ENCODE data around the gene ARL6IP6.

DNA sequence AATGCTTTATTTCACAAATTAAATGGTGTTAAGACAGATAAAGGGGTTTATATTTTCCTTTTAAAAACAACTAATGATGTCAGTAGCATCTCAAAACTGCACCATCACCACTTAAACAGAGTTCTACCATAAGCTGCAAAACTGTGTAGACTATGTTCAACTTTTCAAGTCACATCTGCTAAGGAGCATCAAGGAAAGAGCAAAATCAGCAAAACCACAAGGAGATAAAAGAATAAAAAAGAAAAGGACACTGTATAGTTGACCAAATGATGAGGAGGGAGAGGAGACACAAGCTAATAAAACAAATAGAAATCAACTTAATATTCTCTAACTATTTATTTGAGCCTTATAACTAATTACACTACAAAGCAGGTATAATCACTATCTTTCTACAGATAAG, 35.0 kb upstream of the ARL6IP6 start:
- no peak for TF ChIP-seq POLR2A (IDR thresholded peaks at IDR 0.05)
- TF ChIP-seq, protein P1, sequence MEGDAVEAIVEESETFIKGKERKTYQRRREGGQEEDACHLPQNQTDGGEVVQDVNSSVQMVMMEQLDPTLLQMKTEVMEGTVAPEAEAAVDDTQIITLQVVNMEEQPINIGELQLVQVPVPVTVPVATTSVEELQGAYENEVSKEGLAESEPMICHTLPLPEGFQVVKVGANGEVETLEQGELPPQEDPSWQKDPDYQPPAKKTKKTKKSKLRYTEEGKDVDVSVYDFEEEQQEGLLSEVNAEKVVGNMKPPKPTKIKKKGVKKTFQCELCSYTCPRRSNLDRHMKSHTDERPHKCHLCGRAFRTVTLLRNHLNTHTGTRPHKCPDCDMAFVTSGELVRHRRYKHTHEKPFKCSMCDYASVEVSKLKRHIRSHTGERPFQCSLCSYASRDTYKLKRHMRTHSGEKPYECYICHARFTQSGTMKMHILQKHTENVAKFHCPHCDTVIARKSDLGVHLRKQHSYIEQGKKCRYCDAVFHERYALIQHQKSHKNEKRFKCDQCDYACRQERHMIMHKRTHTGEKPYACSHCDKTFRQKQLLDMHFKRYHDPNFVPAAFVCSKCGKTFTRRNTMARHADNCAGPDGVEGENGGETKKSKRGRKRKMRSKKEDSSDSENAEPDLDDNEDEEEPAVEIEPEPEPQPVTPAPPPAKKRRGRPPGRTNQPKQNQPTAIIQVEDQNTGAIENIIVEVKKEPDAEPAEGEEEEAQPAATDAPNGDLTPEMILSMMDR (IDR thresholded peaks at IDR 0.05) = no peak
